Transverse colon (tissue), 4 donors: ENCODE data around the gene TEAD4. TPM values are rescaled to one million over a fixed set of nuclear protein-coding genes. Genes with fewer than 3 reads are reported as not detected.

Experiments used
- DNase-seq: peaks from one replicate; pipeline ENCODE4 v3.0.0-alpha.2; 2019
- H3K27ac ChIP-seq, 4 donors: fragments of 200-600 bp; sonication (generic); 2 replicates each; pipeline ENCODE4 v1.5.1; 2016 to 2018; ENCODE audit warnings: inconsistent platforms in 4 of 4
- H3K27me3 ChIP-seq: fragments of 200-600 bp; sonication (generic); 2 replicates; pipeline ENCODE4 v1.5.1; 2017; ENCODE audit warnings: inconsistent platforms
- H3K36me3 ChIP-seq, 4 donors: fragments of 200-600 bp; sonication (generic); 2 replicates each; pipeline ENCODE4 v1.5.1; 2017 to 2019; ENCODE audit warnings: inconsistent platforms in 4 of 4
- H3K4me1 ChIP-seq, 4 donors: fragments of 200-600 bp; sonication (generic); 2 replicates each; pipeline ENCODE4 v1.5.1; 2017 to 2020; ENCODE audit warnings: inconsistent platforms in 4 of 4
- H3K4me3 ChIP-seq, 4 donors: fragments of 200-600 bp; sonication (generic); 1 replicate in 1 of 4; 2 replicates in 3 of 4; pipeline versions ENCODE4 v1.5.1 to v1.6.1; 2017 to 2019; ENCODE audit warnings: inconsistent platforms in 4 of 4
- H3K9me3 ChIP-seq, 2 donors: fragments of 200-600 bp; sonication (generic); 2 replicates each; pipeline ENCODE4 v1.5.1; 2017 to 2019; ENCODE audit warnings: inconsistent platforms in 2 of 2
- CTCF ChIP-seq, 5 experiments: fragments of 200-600 bp in 3 of 5; fragments of 450-650 bp in 2 of 5; sonication (generic) in 3 of 5; IDR thresholded peaks; 1 replicate in 2 of 5; 2 replicates in 3 of 5; pipeline ENCODE4 v1.5.1; 2016 to 2017; ENCODE audit warnings: antibody characterized with exemption in 5 of 5, inconsistent platforms in 3 of 5, mild to moderate bottlenecking in 2 of 5, moderate library complexity in 1 of 5
- EP300 ChIP-seq: sonication (generic); formaldehyde crosslinking; IDR thresholded peaks from one replicate; pipeline ENCODE4 v1.6.1; 2017; ENCODE audit warnings: antibody characterized with exemption, low read depth
- POLR2A ChIP-seq: fragments of 450-650 bp; IDR thresholded peaks from one replicate; pipeline ENCODE4 v1.6.1; 2016; ENCODE audit warnings: antibody characterized with exemption, mild to moderate bottlenecking, moderate library complexity
- POLR2AphosphoS5 ChIP-seq, 3 donors: sonication (generic); formaldehyde crosslinking; IDR thresholded peaks; one replicate each; pipeline ENCODE4 v1.6.1; 2016; ENCODE audit warnings: antibody characterized with exemption in 3 of 3
- WGBS, 2 donors: methylation state at CpG; one replicate each; pipeline ENCODE4 v1.1.5; 2018; ENCODE audit warnings: low coverage in 1 of 2; 5-methylcytosine and 5-hydroxymethylcytosine counted together
- in situ Hi-C, 4 donors: fragments of 200-750 bp; cut with MboI; loops; one replicate each; pipeline versions ENCODE4 v1.15.0 to v1.15.1; 2017; ENCODE audit warnings: low sequenced_read_pairs in 3 of 4, low pct_ligation_motif_present in 1 of 4, low pct_unique_long_range_greater_than_20kb in 1 of 4
- intact Hi-C: fragments of 100-400 bp; cut with DNase I; formaldehyde crosslinking; loops from one replicate; pipeline ENCODE4 v1.15.1; 2023; ENCODE audit warnings: low total_unique reads
- total RNA-seq, 4 donors: library from RNA; depleted of rRNA; stranded (reverse); fragments of >200 nt; gene quantifications; one replicate each; pipeline ENCODE4 v1.1.0, GENCODE V29; 2016

TEAD4 gene
- total RNA-seq, 4 donors from 2014 or later = 4.2 to 29.7 (median 6.3) TPM

GRCh38 chr12:3045494-3045893 lies 86.3 kb downstream of the TEAD4 start:
- no peaks in the 10 kb centered on the region for H3K36me3 ChIP-seq
- 73 to 89% methylated on average over 2 to 5 of the region's 5 CpGs for WGBS, 2 donors
- H3K27ac ChIP-seq = no peak overlapping the region
- no peak overlapping the region for H3K4me3 ChIP-seq
- TF ChIP-seq POLR2AphosphoS5 (IDR thresholded peaks at IDR 0.05) (no peak), CTCF (IDR thresholded peaks at IDR 0.05) (no peak), POLR2A (no peak), EP300 (no peak)
- intact Hi-C loops = no loop called here
- H3K4me1 ChIP-seq = no peaks in the 10 kb centered on the region
- H3K27me3 ChIP-seq = peaks cover 3% of the 10 kb centered on the region
- H3K9me3 ChIP-seq = no peaks in the 10 kb centered on the region
- no peak for DNase-seq
- in situ Hi-C loops = loop anchor here (25.0 kb wide), 1 partner anchor 183 kb away; the partner anchor contains the start of gene TEX52 (in 4 of the 4)

- DNase-seq = no peak
- intact Hi-C loops (no loop called here), in situ Hi-C loops (loop anchor here (25.0 kb wide), 1 partner anchor 184 kb away; the partner anchor contains the start of gene TEX52 (in 4 of the 4))
- WGBS, 2 donors = 80% methylated on average over 7 of the region's 7 CpGs; no CpG with 5 or more reads in 1 of the 2 donors
- no peak overlapping the region for H3K4me3 ChIP-seq
- no peaks in the 10 kb centered on the region for H3K36me3 ChIP-seq
- H3K27ac ChIP-seq = no peak overlapping the region
- no peaks in the 10 kb centered on the region for H3K9me3 ChIP-seq
- TF ChIP-seq EP300 (no peak), POLR2A (no peak), CTCF (IDR thresholded peaks at IDR 0.05) (no peak), POLR2AphosphoS5 (IDR thresholded peaks at IDR 0.05) (no peak)
- H3K27me3 ChIP-seq = peaks cover 3% of the 10 kb centered on the region
- no peaks in the 10 kb centered on the region for H3K4me1 ChIP-seq
Measured at GRCh38 chr12:3045989-3046388, 86.8 kb downstream of the TEAD4 start.

- Histone ChIP-seq H3K9me3 (no peaks in the 10 kb centered on the region), H3K4me3 (no peak overlapping the region), H3K27ac (no peak overlapping the region), H3K36me3 (no peaks in the 10 kb centered on the region), H3K27me3 (peaks cover 3% of the 10 kb centered on the region), H3K4me1 (no peaks in the 10 kb centered on the region)
- no peak for DNase-seq
- in situ Hi-C loops (loop anchor here (25.0 kb wide), 1 partner anchor 184 kb away; the partner anchor contains the start of gene TEX52 (in 4 of the 4)), intact Hi-C loops (no loop called here)
- 67 to 75% methylated on average over 1 to 15 of the region's 17 CpGs for WGBS, 2 donors
- TF ChIP-seq POLR2AphosphoS5 (IDR thresholded peaks at IDR 0.05) = no peak
- no peak for TF ChIP-seq POLR2A
- TF ChIP-seq EP300 = no peak
Measured at GRCh38 chr12:3046441-3047200, 87.4 kb downstream of the TEAD4 start.

- no peak for DNase-seq
- TF ChIP-seq POLR2AphosphoS5 (IDR thresholded peaks at IDR 0.05) (no peak), POLR2A (no peak), CTCF (IDR thresholded peaks at IDR 0.05) (no peak)
- in situ Hi-C loops = loop anchor here (25.0 kb wide), 1 partner anchor 186 kb away; the partner anchor contains the start of gene TEX52 (in 4 of the 4)
- 50% methylated on average over 7 to 8 of the region's 8 CpGs for WGBS, 2 donors
- Histone ChIP-seq H3K4me3 (no peak overlapping the region), H3K36me3 (no peaks in the 10 kb centered on the region), H3K4me1 (no peaks in the 10 kb centered on the region), H3K27ac (no peak overlapping the region), H3K27me3 (peaks cover 3% of the 10 kb centered on the region), H3K9me3 (no peaks in the 10 kb centered on the region)
- intact Hi-C loops = no loop called here
Measured at GRCh38 chr12:3047961-3048360, 88.8 kb downstream of the TEAD4 start.
